GM19193 (cell line): ENCODE results near the gene TMTC2.
A peak's percentile ranks its signal among the peaks of the same experiment; 100 is the strongest.

ENCODE experiments used
- POLR2A ChIP-seq: IDR thresholded peaks from 4 replicates; pipeline ENCODE4 v1.6.1; 2011; ENCODE audit not compliant: insufficient read depth, insufficient read length; ENCODE audit errors: extremely low read depth

The TMTC2 gene

DNA sequence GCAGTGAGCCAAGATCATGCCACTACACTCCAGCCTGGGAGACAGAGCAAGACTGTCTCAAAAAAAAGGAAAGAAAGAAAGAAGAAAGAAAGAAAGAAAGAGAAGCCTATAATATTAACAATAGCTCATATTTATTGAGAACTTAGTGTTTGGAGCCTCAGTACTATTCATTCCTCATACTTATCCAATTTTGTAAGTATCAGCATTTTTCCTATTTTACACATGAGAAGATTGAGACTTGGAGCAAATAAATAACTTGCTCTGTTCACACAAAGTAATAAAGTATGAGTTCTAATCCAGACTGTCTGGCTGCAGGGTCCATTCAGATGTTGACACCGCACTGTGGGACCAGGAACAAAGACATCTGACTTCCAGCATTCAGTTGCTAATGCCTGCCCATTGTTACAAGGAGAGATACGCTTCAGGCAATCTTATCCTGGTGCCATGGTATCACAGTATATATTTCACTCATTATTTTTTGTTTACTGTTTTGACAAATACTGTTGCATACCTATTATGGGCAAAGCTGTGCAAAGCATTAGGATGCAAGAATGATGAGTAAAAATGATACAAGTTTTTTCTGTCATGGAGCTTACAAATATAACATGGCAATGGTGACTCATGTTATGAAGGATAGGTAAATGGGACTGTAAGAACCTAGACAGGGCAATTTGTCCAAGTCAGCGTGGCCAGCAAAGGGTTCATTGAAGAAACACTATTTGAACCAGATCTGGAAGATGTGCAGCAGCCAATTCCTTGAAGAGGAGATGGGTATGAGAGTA, 21.4 kb upstream of the TMTC2 start:
- TF ChIP-seq POLR2A, result no peak

DNA sequence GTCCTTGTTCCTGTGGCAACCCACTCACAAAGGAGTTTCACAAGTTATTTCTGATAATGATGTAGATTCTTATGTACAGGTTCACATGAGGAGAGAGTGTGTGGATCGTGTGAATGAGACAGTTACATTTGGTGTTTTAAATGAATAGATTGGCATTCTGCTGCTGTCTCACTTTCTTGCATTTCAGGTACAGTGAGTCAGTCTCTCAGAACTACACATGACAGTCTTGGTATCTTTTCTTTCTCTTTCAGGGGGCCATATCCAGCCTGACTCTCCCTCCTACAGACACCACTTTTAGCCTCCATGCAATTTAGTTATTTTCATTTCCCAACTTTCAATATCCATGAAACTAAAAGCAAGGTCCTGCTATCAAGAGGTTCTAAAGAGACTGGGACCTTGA, 19.9 kb upstream of the TMTC2 start:
- no peak for TF ChIP-seq POLR2A

- TF ChIP-seq POLR2A, result no peak
Measured at GRCh38 chr12:82671673-82672195, 15.0 kb upstream of the TMTC2 start.

DNA sequence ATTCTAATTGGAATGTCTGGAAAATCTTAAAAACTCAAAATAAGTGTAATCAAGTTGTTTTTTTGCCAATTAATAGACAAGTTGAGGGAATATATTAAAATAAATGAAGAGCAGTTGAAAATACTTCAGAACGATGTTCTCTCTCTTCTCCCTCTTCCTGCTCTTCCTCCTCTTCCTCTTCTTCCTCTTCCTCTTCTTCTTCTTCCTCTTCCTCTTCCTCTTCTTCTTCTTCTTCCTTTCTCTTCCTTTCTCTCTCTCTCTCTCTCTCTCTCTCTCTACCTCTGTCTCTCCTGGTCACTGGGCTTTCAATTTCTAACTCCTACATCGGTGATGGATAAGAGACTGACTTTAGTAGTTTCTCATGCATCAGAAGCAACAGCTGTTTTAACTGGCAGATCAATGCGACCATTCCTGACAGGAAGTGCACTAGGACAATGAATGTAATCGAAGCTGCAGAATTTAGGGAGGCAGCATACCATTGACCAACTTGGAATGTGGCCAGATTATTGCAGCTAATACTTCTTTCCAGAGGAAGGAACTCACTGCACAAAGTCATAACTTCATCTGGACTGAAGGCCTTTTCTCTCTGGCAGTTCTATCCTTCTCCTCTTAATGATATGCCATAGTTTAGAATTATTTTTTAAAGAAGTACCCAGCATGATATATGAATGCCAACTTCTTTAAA, 13.8 kb upstream of the TMTC2 start:
- TF ChIP-seq POLR2A, result no peak

- TF ChIP-seq POLR2A, result no peak
Measured at GRCh38 chr12:82673698-82674097, 13.0 kb upstream of the TMTC2 start.

GRCh38 chr12:82675246-82675645, 11.5 kb upstream of the TMTC2 start:
- no peak for TF ChIP-seq POLR2A

- no peak for TF ChIP-seq POLR2A
Measured at GRCh38 chr12:82682326-82682725, 4.4 kb upstream of the TMTC2 start.

DNA sequence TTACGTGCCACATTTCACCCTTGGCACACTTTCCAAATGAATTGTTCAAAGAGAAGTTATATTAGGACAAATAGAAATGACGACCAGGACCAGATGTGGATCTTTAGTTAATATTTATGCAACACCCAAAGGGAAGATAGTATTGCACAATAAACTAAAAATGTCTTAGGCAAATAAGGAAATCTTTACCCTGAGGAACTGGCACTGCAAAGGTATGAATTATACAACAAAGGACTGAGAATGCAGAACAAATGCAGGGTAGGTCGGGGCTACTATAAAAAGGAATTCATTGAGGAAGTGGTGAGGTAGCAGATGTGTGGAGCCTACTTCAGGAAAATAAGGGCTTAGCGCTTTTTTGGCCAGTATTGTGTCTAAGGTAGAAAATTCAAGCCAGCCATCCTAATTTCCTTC, 3.9 kb upstream of the TMTC2 start:
- TF ChIP-seq POLR2A, result no peak

GRCh38 chr12:82685790-82686167, 927 bp upstream of the TMTC2 start:
- peak; percentile 45 for TF ChIP-seq POLR2A

GRCh38 chr12:82687021-82688011, 610 bp downstream of the TMTC2 start:
- TF ChIP-seq POLR2A, result peak; percentile 14

DNA sequence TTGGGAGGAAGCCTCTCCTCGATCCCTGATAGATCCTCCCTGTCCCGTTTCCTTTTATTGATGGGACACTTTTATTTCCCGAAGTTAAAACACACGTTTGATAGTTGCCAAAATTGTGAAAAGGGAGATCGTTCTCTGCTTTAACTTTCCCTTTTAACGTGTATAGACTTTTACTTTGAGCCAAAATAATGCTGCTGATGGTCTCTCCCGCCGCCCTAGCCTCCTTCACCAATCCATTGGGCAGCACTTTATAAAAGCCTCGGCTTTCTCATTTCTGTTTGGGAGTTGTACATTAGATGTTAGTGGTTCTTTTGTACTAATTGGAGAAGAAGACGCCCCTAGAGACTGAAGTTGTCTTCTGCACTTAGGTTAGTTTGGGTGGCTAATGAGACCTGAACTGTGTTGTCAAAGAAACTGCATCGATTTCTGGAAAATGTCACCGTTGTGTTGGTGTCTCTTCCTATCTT, 1.4 kb downstream of the TMTC2 start:
- no peak for TF ChIP-seq POLR2A

DNA sequence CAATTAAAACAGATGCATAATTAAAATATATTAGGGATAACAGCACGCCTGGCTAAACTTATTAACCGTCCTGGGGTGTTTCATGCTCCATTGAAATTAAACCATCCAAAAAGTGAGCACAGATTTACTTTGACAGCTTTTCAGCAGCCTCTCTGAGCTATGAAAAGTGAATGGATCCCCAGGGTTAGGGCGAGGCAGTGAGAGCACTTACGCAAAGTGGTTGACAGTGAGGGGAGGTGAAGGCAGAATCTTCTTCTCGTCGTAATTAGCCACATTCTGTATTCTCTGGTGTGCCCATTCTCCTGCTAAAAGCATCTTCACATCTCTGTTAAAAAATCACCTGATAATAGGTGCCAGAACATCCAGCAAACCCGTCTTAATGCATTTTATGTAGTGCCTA, 1.9 kb downstream of the TMTC2 start:
- TF ChIP-seq POLR2A, result no peak

- TF ChIP-seq POLR2A, result no peak
Measured at GRCh38 chr12:82690006-82690405, 3.3 kb downstream of the TMTC2 start.

DNA sequence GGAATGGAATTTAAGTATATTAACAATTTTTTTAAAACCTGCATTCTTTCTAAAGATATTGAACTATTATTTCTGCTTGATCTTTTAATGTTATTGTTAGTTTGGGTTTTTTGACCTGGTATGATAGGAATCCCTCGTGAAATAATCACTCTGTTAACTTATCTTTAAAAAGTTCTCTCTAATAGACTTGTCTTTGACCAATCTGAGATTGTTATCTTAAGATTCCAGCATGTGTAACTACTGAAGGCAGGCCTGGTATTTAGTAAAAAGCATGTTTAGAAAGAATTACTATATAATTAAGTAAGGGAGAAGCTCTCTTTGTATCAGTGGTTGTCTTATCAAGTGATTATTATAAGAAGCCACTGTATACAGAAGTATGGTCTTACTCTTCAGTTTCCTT, 4.8 kb downstream of the TMTC2 start:
- TF ChIP-seq POLR2A, result no peak

- no peak for TF ChIP-seq POLR2A
Measured at GRCh38 chr12:82694276-82694675, 7.6 kb downstream of the TMTC2 start.
